ENCODE measurements around the gene ATG14. TPM values are rescaled to one million over a fixed set of nuclear protein-coding genes. Genes with fewer than 3 reads are reported as not detected.

ATG14 gene
- total and polyA plus RNA-seq, 2 of the 8 experiments (the other 6 are each of a cell fraction or from before 2014, with no cell fraction given): 4.9 to 10.8 TPM

- no peak for TF ChIP-seq CHD7 (IDR thresholded peaks at IDR 0.05; ENCODE audit: insufficient replicate concordance, low read length)
- TF ChIP-seq CTBP2 (IDR thresholded peaks at IDR 0.05; ENCODE audit: borderline replicate concordance, insufficient read depth, insufficient read length, low read length): no peak
- no peak for TF ChIP-seq SUZ12 (IDR thresholded peaks at IDR 0.05; ENCODE audit: low read length)
- TF ChIP-seq RBBP5 (IDR thresholded peaks at IDR 0.05; ENCODE audit: borderline replicate concordance, low read depth, low read length): no peak
- TF ChIP-seq RAD21 (IDR thresholded peaks at IDR 0.05 in 1 of 2, conservative IDR thresholded peaks at IDR 0.05 in 1 of 2; ENCODE audit: low read depth in 2 of 2, low read length in 2 of 2): no peak
Measured at GRCh38 chr14:55451950-55452349, 40.3 kb upstream of the ATG14 start (continued).

Data from H1 (cell line).